ENCODE measurements around the gene ERC2.

Gene ERC2

GRCh38 chr3:55792009-55792408 is 676.3 kb downstream of the ERC2 start:
- in situ Hi-C loops (cut with HindIII; ENCODE audit: low sequenced_read_pairs) = no loop called here
- no peak for TF ChIP-seq CTCF (IDR thresholded peaks at IDR 0.05; ENCODE audit: low read depth, low read length, missing control alignments)

GRCh38 chr3:55790596-55791350 is 677.5 kb downstream of the ERC2 start:
- in situ Hi-C loops (cut with HindIII; ENCODE audit: low sequenced_read_pairs) = no loop called here
- no peak for TF ChIP-seq CTCF (IDR thresholded peaks at IDR 0.05; ENCODE audit: low read depth, low read length, missing control alignments)
- no peak overlapping the region for H3K4me3 ChIP-seq (ENCODE audit: low read depth, low read length)
- no peak for DNase-seq (ENCODE audit: low read depth)

More at GRCh38 chr3:55792009-55792408, 676.3 kb downstream of the ERC2 start:
- H3K4me3 ChIP-seq (ENCODE audit: low read depth, low read length) = no peak overlapping the region
- no peak for DNase-seq (ENCODE audit: low read depth)

GRCh38 chr3:55789516-55789915 is 678.8 kb downstream of the ERC2 start:
- no peak overlapping the region for H3K4me3 ChIP-seq (ENCODE audit: low read depth, low read length)
- in situ Hi-C loops (cut with HindIII; ENCODE audit: low sequenced_read_pairs) = no loop called here
- TF ChIP-seq CTCF (IDR thresholded peaks at IDR 0.05; ENCODE audit: low read depth, low read length, missing control alignments) = no peak
- DNase-seq (ENCODE audit: low read depth) = no peak

GRCh38 chr3:55782807-55783206 is 685.5 kb downstream of the ERC2 start:
- no peak for TF ChIP-seq CTCF (IDR thresholded peaks at IDR 0.05; ENCODE audit: low read depth, low read length, missing control alignments)
- no peak overlapping the region for H3K4me3 ChIP-seq (ENCODE audit: low read depth, low read length)
- no peak for DNase-seq (ENCODE audit: low read depth)
- in situ Hi-C loops (cut with HindIII; ENCODE audit: low sequenced_read_pairs) = no loop called here

GRCh38 chr3:55782351-55782750 is 685.9 kb downstream of the ERC2 start:
- no peak for DNase-seq (ENCODE audit: low read depth)
- no peak overlapping the region for H3K4me3 ChIP-seq (ENCODE audit: low read depth, low read length)
- in situ Hi-C loops (cut with HindIII; ENCODE audit: low sequenced_read_pairs) = no loop called here
- TF ChIP-seq CTCF (IDR thresholded peaks at IDR 0.05; ENCODE audit: low read depth, low read length, missing control alignments) = no peak

GRCh38 chr3:55780913-55781312 is 687.4 kb downstream of the ERC2 start:
- in situ Hi-C loops (cut with HindIII; ENCODE audit: low sequenced_read_pairs) = no loop called here
- TF ChIP-seq CTCF (IDR thresholded peaks at IDR 0.05; ENCODE audit: low read depth, low read length, missing control alignments) = no peak

More at GRCh38 chr3:55780913-55781312, 687.4 kb downstream of the ERC2 start:
- DNase-seq (ENCODE audit: low read depth) = no peak
- H3K4me3 ChIP-seq (ENCODE audit: low read depth, low read length) = no peak overlapping the region

All from astrocyte of the cerebellum (primary cell).